HCT116 (cell line): ENCODE measurements around the gene ITM2C.

Source experiments
- CEBPB ChIP-seq: IDR thresholded peaks from 2 replicates; pipeline ENCODE4 v1.6.1; 2012; ENCODE audit warnings: low read depth
- CTCF ChIP-seq, 3 experiments: fragments of 200-600 bp in 1 of 3; sonication (generic) in 1 of 3; IDR thresholded peaks in 2 of 3; conservative IDR thresholded peaks in 1 of 3; 2 replicates each; pipeline ENCODE4 v1.5.1; 2012 to 2017; ENCODE audit warnings: low read depth in 2 of 3, low read length in 2 of 3, antibody characterized with exemption in 1 of 3, borderline replicate concordance in 1 of 3, control low read depth in 1 of 3, mild to moderate bottlenecking in 1 of 3, mixed read lengths in 1 of 3, mixed run types in 1 of 3, moderate library complexity in 1 of 3; ENCODE audit not compliant: insufficient read depth in 1 of 3
- ZFX ChIP-seq: fragments of 450-650 bp; IDR thresholded peaks from 2 replicates; pipeline ENCODE4 v1.6.1; 2017

- TF ChIP-seq ZFX (no peak), CTCF (IDR thresholded peaks at IDR 0.05 in 2 of 3, conservative IDR thresholded peaks at IDR 0.05 in 1 of 3; ENCODE audit: borderline replicate concordance in 1 of 3, insufficient read depth in 1 of 3, low read depth in 2 of 3, low read length in 2 of 3) (no peak), CEBPB (no peak)
Observed at GRCh38 chr2:230885463-230886130, 20.9 kb downstream of the ITM2C start.
